Right lobe of liver (tissue), 6 donors: Measurements from ENCODE around the gene MPP7. TPM values are rescaled to one million over a fixed set of nuclear protein-coding genes. Genes with fewer than 3 reads are reported as not detected.

Source experiments
- ATAC-seq, 4 donors: fragments of 200-7000 bp; cut with Tn5 transposase; one replicate each; pipeline ENCODE4 v1.9.1; 2020; ENCODE audit warnings: mild to moderate bottlenecking in 4 of 4, moderate library complexity in 4 of 4
- DNase-seq, 3 donors: peaks; one replicate each; pipeline ENCODE4 v3.0.0-alpha.2; 2020
- H3K27ac ChIP-seq, 3 donors: fragments of 200-600 bp; one replicate each; pipeline ENCODE4 v1.8.0; 2022
- H3K27me3 ChIP-seq, 2 donors: fragments of 200-600 bp; one replicate each; pipeline ENCODE4 v1.8.0; 2022
- H3K36me3 ChIP-seq, 4 donors: fragments of 200-600 bp; sonication (generic) in 1 of 4; one replicate each; pipeline versions ENCODE4 v1.5.1 to v1.8.0; 2017 to 2022; ENCODE audit warnings: control low read depth in 1 of 4
- H3K4me1 ChIP-seq, 4 donors: fragments of 200-600 bp; sonication (generic) in 1 of 4; one replicate each; pipeline versions ENCODE4 v1.5.1 to v1.8.0; 2017 to 2022; ENCODE audit warnings: control low read depth in 1 of 4
- H3K4me3 ChIP-seq, 3 donors: fragments of 200-600 bp; one replicate each; pipeline ENCODE4 v1.8.0; 2022
- H3K9me3 ChIP-seq, 4 donors: fragments of 200-600 bp; sonication (generic) in 1 of 4; one replicate each; pipeline versions ENCODE4 v1.5.1 to v1.8.0; 2017 to 2022; ENCODE audit warnings: control low read depth in 1 of 4
- POLR2A ChIP-seq: fragments of 450-650 bp; IDR thresholded peaks from one replicate; pipeline ENCODE4 v1.6.1; 2017; ENCODE audit warnings: antibody characterized with exemption, mild to moderate bottlenecking
- WGBS: methylation state at CpG from one replicate; pipeline ENCODE4 v1.1.6; 2018; ENCODE audit warnings: low coverage, low lambda C conversion rate; ENCODE audit not compliant: insufficient coverage; ENCODE audit errors: missing lambda C conversion rate; 5-methylcytosine and 5-hydroxymethylcytosine counted together
- intact Hi-C, 2 donors: fragments of 100-400 bp; cut with DNase I; formaldehyde crosslinking; loops; one replicate each; pipeline versions ENCODE4 v1.11.2 to v1.14.1; 2022
- microRNA-seq, 2 donors: library from miRNA; unstranded; fragments of <30 nt; microRNA quantifications; one replicate each; pipeline ENCODE4, GENCODE V29; 2019 to 2020
- small RNA-seq, 2 experiments: library from RNA; depleted of rRNA; stranded (forward); fragments of <200 nt; gene quantifications; one replicate each; pipeline ENCODE3, GENCODE V24; 2016
- total RNA-seq, 6 experiments: library from RNA; depleted of rRNA in 2 of 6; stranded (reverse); fragments of >200 nt in 2 of 6; fragmentation: NEBNext Ultra II Directional in 3 of 6; extraction: Animal tissue kit (Norgen Biotek cat#: 25700) in 3 of 6; gene quantifications; one replicate each; pipeline versions ENCODE4 v1.1.0 to v1.2.4, GENCODE V29; 2016 to 2023
- TF ChIP-seq, protein P1 (sequence below), 4 donors: fragments of 200-600 bp in 3 of 4; fragments of 450-650 bp in 1 of 4; IDR thresholded peaks; one replicate each; pipeline versions ENCODE4 v1.5.1 to v1.8.0; 2016 to 2022; ENCODE audit warnings: antibody characterized with exemption in 4 of 4, mild to moderate bottlenecking in 2 of 4
- donor health status: DM: no; HTN: yes; CAD: no.
- donor health status: DM: no; HTN: no; CAD: no.
- donor health status: DM: no; HTN: no; CAD: no.
- donor health status: DM: no; HTN: yes; CAD: no.
- donor health status: DM: no; HTN: yes; CAD: no.

MPP7 gene
- total RNA-seq, 6 experiments from 2014 or later = 1.9 to 4.2 (median 2.2) TPM

DNA sequence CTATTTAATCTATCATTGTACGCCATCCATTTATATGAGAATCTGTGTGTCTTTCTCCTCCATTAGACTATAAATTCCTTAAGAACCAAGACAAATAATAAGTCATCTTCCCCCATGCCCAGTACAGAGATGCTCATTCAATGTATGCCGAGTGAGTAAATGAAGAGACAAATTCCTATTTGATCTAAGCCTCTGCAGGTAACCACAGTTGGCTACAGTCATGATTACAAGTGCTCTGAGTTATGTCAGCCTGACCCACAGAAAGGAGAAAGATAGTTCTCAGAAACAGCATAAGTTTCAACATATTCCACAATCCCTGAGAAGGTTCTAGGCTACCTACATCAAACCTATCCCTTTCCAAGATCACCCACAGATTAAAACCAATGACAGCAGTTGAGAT is 46.1 kb downstream of the MPP7 start:
- TF ChIP-seq, protein P1, sequence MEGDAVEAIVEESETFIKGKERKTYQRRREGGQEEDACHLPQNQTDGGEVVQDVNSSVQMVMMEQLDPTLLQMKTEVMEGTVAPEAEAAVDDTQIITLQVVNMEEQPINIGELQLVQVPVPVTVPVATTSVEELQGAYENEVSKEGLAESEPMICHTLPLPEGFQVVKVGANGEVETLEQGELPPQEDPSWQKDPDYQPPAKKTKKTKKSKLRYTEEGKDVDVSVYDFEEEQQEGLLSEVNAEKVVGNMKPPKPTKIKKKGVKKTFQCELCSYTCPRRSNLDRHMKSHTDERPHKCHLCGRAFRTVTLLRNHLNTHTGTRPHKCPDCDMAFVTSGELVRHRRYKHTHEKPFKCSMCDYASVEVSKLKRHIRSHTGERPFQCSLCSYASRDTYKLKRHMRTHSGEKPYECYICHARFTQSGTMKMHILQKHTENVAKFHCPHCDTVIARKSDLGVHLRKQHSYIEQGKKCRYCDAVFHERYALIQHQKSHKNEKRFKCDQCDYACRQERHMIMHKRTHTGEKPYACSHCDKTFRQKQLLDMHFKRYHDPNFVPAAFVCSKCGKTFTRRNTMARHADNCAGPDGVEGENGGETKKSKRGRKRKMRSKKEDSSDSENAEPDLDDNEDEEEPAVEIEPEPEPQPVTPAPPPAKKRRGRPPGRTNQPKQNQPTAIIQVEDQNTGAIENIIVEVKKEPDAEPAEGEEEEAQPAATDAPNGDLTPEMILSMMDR (IDR thresholded peaks at IDR 0.05) = no peak
- TF ChIP-seq POLR2A = no peak
- no peaks in the 10 kb centered on the region for H3K36me3 ChIP-seq
- H3K27me3 ChIP-seq = no peaks in the 10 kb centered on the region
- ATAC-seq (no peak), DNase-seq (no peak)
- no peak overlapping the region for H3K4me3 ChIP-seq
- intact Hi-C loops = no loop called here
- WGBS = 52% methylated on average over 2 of the region's 2 CpGs
- H3K9me3 ChIP-seq = no peaks in the 10 kb centered on the region
- no peak overlapping the region for H3K27ac ChIP-seq
- no peaks in the 10 kb centered on the region for H3K4me1 ChIP-seq

DNA sequence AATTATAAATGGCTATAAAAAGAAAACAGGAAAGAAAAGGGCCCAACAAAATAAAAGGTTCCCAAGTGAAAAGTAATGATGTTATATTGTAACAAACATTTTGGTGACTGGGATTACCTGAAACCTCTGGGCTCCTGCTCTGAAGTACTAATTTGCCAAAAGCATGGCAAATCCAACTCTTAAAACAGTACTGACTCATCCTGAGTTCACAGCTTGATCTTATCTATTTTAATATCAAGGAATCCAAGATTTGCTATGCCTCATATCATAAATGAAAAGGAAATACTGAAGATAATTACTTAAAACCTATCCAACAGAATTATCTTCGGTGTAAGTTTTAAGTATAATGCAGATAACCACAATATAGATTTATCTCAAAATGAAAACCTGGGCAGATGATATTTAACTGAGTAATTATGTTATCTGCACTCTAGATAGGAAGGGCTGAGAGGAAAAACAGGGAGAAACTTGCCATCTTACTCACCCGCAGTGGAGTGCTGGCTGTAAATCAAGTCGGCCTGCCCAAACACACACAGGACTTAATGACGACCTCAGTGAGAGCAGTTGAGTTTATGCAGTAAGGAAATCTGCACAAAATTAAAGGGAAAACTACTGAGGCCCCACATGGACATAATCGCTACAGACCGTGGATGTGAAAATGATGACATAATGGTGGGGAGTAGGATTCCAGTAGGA is 48.4 kb downstream of the MPP7 start:
- Histone ChIP-seq H3K4me1 (no peaks in the 10 kb centered on the region), H3K27ac (no peak overlapping the region), H3K36me3 (no peaks in the 10 kb centered on the region), H3K9me3 (no peaks in the 10 kb centered on the region), H3K4me3 (no peak overlapping the region), H3K27me3 (no peaks in the 10 kb centered on the region)
- DNase-seq = no peak
- no peak for TF ChIP-seq POLR2A
- TF ChIP-seq, protein P1 (IDR thresholded peaks at IDR 0.05) = no peak
- intact Hi-C loops = loop anchor here (5.0 kb wide), 1 partner anchor 128 kb away; no protein-coding TSS in a partner anchor
- WGBS = 40% methylated on average over 6 of the region's 6 CpGs
- ATAC-seq = no peak

DNA sequence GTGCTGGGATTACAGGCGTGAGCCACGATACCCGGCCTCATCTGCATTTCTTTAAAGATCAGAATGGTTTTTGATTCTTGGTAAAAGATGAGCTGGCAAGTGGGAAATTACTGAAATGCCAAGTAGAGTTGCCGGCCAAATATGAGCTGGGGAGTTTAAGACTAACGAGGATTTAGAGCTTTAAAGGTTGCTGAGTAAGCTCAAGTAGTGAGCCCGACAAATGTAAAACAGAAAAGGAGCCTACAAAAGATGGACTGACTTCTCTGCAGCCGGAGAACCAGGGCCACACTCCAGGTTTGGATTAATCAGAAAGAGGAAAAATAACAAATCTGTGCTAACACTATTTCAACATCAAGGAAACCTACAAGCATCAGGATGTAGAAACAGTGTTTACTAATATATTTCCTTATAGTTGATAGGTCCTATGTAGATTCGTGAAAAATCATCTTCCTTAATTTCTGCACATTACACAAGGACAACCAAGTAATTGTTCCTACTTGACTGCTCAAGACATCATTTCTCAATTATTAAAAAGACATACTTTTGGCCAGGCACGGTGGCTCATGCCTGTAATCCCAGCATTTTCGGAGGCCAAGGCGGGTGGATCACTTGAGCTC is 49.6 kb downstream of the MPP7 start:
- ATAC-seq (no peak), DNase-seq (no peak)
- no peaks in the 10 kb centered on the region for H3K4me1 ChIP-seq
- H3K27ac ChIP-seq = no peak overlapping the region
- no peaks in the 10 kb centered on the region for H3K36me3 ChIP-seq
- 69% methylated on average over 11 of the region's 11 CpGs for WGBS
- H3K9me3 ChIP-seq = no peaks in the 10 kb centered on the region
- no peaks in the 10 kb centered on the region for H3K27me3 ChIP-seq
- no peak for TF ChIP-seq POLR2A
- TF ChIP-seq, protein P1 (IDR thresholded peaks at IDR 0.05) = no peak
- no peak overlapping the region for H3K4me3 ChIP-seq
- intact Hi-C loops = loop anchor here (5.0 kb wide), 1 partner anchor 129 kb away; no protein-coding TSS in a partner anchor

Small RNA genes lying within 50 kb of the gene (microRNA-seq; reads per million reads assigned to microRNA genes)
- 0 reads per million in 2 donors for gene MIR8086

Small RNA genes lying within 50 kb of the gene (small RNA-seq; reads per million reads assigned to genes)
- gene MIR8086 = 0 reads per million in 2 experiments

Other genes starting within 250 kb of the MPP7 start
- gene WAC, start 230.1 kb upstream of the MPP7 start, total RNA-seq = 10 to 100 TPM; 34.3 to 52.4 (median 48.9) TPM